Activated naive CD4-positive, alpha-beta T cell treated with Interleukin-2 at 50 U/mL for 16 hours (primary cell): ENCODE results near the gene TOPORS.
"Not testable (repeated sequence)": the region's sequence is repeated elsewhere in the genome, so short reads cannot be mapped to it uniquely, and the experiment has no call there.

Experiments
- DNase-seq: peaks from one replicate; pipeline ENCODE4 v3.0.0-alpha.2; 2020

The TOPORS gene

DNA sequence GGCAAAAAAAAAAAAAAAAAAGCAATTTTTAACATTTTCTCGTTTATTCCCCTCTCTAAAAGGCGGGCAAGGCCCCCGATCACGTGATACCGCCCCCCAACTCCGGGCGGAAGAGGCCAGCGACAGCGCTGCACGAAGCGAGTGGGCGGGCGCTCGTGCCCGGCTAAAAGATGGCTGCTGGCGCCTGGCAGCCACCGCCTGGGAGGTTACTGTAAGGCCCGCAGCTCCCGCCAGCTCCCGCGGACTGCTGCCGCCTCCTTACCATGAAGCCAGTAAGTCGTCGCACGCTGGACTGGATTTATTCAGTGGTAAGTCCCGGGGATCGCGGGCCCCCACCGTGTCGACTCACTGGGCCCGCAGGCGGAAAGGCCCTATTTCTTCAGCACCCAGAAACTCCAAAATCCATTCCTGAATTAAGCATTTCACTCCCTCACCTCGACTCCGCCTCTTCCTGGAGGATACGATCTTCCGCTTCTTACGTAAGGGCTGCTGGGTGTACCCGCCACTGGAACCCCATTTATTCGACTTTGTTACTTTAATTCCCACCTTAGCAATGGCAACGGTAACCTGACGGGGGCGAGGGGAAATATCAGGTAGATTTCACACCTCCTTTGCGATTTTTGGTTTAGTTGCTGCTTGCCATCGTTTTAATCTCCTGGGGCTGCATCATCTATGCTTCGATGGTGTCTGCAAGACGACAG is at the start of gene TOPORS, which contains the start of gene SMIM27:
Gene TOPORS (minus strand): TSS at position 415 of the 701 bp plus-strand sequence. CDS start 150 bp downstream, at position 265.
Gene SMIM27 (plus strand): TSS at position 156 of the 701 bp plus-strand sequence. CDS start 108 bp downstream, at position 264.
- peak; percentile 91 for DNase-seq

DNA sequence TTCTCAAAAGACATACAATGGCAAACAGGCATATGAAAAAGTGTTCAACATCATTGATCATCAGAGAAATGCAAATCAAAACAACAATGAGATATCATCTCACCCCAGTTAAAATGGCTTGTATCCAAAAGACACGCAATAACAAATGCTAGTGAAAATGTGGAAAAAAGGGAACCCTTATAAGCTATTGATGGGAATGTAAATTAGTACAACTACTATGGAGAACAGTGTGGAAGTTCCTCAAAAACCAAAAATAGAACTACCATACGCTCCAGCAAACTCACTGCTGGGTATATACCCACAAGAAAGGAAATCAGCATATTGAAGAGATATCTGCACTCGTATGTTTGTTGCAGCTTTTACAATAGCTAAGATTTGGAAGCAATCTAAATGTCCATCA is 46.6 kb upstream of the TOPORS start:
- not testable (repeated sequence) for DNase-seq

GRCh38 chr9:32596936-32597335 is 44.5 kb upstream of the TOPORS start:
- DNase-seq: no peak

GRCh38 chr9:32596096-32596865 is 43.9 kb upstream of the TOPORS start:
- DNase-seq: no peak

GRCh38 chr9:32590898-32591297 is 38.5 kb upstream of the TOPORS start:
- DNase-seq: no peak

DNA sequence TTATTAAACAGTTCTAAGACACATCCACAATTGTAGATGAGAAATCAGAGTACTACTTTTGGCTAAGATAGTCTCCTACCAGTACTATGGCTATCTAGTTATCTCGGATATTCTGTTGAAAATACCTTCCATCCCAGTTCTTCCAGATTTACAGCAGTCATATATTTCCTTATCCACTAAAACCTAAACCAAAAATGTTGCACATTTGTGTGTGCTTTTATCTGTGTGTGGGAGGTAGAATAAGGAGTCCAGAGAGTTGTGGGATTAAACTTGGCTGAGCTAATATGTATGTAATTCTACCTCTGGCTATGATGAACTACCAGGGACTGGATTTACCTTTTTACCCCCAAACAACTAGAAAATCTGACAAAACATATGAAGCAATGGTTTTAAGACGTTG is 38.1 kb upstream of the TOPORS start:
- DNase-seq: no peak

GRCh38 chr9:32589083-32589723 is 36.8 kb upstream of the TOPORS start:
- no peak for DNase-seq

- DNase-seq: no peak
These were observed 35.5 kb upstream of the TOPORS start for GRCh38 chr9:32587901-32588300.

- no peak for DNase-seq
These were observed 32.4 kb upstream of the TOPORS start for GRCh38 chr9:32584784-32585183.

DNA sequence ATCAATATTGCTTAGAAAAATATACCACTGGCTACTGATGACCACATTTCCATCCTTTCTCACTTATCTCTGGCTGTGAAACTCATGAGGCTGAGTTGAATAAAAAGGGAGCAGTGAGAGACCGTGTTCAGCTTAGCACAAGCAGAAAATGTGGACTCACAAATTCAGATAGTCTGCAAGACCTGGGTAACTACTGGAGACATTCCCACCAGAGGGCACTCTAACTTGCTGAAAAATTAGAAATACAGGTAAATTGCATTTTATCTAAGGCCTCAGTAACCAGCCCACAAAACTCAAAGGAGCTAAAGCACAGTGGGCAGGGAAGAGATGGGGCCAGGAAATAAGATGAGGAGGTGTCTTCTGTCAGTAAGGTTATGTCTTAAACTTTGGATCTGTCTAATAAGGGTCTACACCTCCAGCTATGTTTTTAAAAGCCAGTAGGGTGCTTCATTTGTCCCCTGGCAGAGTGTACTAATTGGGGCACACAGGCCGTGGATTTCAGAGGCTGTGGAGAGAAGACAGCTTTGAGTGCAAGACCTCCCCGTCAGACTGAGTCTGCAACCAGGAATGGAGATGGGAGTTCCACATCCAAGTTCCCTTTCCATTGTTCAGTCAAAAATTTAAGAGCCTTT is 29.2 kb upstream of the TOPORS start:
- no peak for DNase-seq

DNA sequence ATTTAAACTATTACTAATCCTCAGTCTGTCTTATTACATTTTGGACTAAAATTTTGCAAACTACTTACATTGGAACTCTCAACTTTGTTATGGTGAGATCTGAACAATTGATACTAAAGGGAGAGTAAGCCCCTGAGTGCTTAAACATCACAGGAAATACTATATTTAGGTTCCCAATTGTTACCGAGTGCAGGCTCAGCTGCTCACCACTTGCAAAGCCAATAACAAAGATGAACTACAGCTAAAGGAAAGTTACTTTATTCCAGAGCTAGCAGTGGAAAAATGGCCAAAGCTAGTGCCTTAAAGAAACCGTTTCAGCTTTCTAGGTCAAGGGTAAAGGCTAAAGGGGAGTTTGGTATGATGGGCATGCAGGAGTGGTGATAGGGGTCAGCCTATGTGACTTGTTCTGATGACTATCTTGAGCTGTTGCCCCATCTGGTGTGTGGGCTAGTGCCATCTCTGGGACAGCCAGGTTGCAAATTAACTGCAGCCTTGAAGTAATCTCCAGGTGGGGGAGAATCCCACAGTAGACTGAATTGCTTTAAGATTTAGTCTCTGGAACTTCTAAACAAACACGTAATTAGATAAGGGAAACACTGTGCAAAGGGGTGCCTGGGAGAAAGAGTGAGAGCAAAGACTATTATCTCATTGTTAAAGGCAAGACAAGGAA is 28.4 kb upstream of the TOPORS start:
- no peak for DNase-seq

- DNase-seq: peak; percentile 82
These were observed 27.4 kb upstream of the TOPORS start for GRCh38 chr9:32579706-32580331.

DNA sequence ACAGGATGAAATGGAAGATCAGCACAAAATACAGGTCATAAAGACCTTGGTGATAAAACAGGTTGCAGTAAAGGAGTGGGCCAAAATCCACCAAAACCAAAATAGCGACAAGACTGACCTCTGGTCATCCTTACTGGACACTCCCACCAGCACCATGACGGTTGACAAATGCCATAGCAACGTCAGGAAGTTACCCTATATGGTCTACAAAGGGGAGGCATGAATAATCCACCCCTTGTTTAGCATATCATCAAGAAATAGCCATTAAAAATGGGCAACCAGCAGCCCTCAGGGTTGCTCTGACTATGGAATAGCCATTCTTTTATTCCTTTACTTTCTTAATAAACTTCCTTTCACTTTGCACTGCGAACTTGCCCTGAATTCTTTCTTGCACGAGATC is 26.6 kb upstream of the TOPORS start:
- DNase-seq: no peak

DNA sequence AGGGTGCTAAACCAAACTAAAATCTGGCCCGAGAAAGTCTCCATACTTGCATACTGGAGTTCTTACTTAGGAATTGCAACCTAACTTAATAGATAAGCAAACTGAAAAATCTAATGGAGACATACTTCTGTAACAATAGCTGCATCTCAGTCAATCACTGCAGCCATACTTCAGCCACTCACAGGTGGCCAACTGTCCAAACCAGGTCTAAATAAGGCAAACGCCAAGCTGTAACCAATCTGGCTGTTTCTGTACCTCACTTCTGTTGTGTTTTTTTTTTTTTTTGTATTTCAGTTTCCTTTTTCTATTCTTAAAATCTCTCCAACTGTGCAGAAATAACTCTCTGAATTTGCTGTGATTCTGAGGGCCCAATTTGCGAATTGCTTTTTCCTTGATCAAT is 24.9 kb upstream of the TOPORS start:
- DNase-seq: no peak

DNA sequence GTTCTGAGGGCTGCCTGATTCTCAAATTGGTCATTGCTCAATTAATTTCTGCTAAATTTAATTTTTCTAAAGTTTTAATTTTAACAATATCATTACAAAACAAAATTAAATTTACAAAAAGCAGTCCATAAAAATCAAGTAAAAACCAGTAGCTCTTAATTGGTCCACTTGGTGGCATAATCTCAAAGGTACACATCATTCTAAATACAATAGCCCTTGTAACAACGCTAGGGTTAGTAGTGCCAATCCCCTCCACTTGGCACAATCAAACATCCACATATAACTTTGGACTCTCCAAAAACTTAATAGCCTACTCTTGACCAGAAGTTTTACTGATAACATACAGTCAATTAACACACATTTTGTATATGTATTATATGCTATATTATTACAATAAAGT is 22.5 kb upstream of the TOPORS start:
- DNase-seq: no peak

DNA sequence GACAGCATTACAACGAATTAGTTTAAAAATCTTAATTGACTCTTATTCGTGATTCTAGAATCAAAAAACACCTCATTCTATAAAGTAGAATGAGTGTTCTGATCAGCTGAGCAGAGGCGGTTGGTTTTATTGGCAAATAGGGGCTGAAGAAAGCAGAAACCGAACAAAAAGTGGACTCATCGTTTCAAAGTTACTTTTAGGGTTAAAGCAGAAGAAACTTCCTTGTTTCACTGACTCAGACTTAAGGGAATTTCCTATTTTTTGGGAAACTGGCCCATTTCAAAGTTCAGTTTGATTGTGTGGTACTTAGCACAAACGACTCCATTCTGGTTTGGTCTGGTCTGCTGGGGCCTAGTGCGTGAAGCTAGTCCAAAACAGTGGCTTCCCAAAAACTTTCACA is 21.4 kb upstream of the TOPORS start:
- DNase-seq: no peak

DNA sequence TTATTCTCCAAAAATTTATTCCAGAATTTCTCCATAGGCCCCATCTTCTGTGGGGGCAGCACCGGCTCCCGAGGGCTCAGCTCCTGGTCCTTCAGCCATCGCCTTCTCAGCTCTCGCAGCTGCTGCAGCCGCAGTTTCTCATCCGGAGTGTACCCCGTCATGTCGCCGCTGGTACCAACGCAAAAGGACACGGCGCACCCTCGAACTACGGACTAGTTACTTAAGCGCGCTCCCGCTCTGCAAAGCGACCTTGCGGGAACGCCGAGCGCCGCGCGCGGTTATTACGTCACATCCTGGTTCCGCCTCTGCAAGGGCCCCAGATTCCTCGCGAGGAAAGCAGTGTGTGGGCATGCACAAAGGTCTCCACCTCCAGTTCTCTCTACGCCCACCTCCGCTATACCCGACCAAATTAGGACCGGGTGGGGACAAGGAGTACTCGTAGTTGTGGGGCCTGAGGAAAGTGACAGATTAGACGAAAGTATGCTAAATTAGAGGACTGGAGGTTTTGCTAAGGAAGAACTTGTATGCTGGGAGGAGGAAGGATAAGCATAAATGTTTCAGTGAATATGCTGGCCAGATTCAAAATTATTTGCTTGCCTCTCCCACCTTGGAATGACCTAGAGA is 20.6 kb upstream of the TOPORS start, which contains the start of gene NDUFB6:
Gene NDUFB6 (minus strand): TSS at position 260 of the 624 bp plus-strand sequence. CDS start 99 bp downstream, at position 161.
- peak; percentile 96 for DNase-seq

DNA sequence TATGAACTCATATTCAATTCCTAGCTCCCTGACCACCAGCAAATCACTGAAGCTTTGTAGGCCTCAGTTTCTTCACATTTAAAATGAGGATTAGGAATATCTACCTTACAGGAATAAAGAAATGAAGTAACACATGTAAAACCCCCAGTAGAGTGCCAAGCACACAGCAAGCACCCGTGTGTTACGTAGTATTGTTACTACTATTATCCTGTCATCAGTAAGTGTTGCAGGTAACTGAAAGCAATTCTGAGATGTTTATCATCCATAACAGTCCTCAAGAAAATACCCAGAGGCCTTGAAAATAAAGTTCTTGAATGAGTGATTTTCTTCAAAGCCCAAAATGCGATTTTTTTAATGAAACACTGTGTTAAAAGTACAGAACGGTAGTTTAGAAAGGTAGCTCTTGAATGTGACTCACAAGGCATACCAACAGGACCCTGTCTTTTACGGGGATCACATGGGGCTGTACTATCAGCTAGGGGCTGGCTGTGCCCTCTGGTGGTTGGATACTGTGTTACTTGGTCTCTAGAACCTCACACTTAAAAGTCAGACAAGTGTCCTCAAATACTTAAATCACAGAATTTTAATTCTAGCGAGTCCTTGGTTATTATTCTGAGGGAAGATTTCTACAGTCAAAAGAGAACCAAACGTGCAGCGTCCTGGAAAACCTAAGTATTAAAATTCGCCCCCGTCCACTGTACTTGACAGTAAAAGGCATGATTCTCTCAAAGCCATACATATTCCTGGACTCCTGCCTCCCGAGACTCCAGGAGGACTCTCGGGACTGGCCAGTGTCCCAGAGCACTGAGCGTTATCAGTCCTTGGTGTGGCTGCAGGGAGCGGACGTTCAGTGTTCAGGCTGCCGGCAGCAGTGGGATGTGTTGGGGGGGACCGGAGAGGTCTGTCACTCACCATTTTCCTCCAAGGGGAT is 19.8 kb upstream of the TOPORS start:
- peak; percentile 75 for DNase-seq

DNA sequence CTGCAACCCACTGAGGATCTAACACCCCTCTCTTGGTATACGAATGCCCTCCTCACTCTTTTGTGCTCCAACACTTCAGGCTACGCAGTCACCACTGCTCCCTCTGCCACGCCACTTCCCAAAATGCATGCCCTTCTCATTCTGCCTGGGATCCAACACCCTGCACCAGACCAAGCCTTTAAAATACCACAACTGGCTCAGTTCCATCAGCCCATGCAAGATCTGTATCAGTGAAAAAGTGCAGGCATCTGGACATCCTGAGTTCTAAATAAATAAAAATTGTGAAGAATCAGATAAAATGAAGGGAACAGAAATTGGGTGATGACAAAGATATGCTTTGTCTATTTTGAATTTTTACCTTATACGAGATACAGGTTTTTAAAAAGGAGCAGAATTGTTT is 17.9 kb upstream of the TOPORS start:
- no peak for DNase-seq

DNA sequence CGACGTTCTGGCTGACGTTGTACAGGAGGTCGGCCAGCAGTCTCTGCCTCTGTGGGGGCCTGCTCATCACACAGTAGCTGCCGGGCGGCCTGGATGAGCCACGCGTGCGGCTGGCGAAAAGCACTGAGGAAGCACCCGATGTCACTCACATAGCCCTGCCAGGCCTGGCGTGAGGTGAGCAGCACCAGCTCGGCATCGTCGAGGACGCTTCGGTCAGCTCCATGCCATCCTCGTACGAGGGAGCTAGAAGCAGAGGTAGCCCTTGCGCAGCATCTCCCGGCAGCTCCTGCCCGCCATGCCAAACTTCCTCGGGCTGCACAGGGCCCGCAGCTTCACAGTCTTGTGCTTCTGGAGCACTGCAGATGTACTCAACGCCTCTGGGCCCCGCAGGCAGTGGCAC is 14.4 kb upstream of the TOPORS start:
- DNase-seq: no peak
